GM10266 (cell line): ENCODE measurements around the gene RPL15.

Experiments
- DNase-seq: peaks from one replicate; pipeline ENCODE4 v3.0.0; 2012; ENCODE audit errors: extremely low spot score
- TF ChIP-seq, protein P1 (sequence below): IDR thresholded peaks from 2 replicates; pipeline ENCODE4 v1.5.1; 2012; ENCODE audit warnings: mild to moderate bottlenecking, low read depth; ENCODE audit not compliant: control insufficient read depth, insufficient read depth; ENCODE audit errors: missing control alignments

The RPL15 gene

DNA sequence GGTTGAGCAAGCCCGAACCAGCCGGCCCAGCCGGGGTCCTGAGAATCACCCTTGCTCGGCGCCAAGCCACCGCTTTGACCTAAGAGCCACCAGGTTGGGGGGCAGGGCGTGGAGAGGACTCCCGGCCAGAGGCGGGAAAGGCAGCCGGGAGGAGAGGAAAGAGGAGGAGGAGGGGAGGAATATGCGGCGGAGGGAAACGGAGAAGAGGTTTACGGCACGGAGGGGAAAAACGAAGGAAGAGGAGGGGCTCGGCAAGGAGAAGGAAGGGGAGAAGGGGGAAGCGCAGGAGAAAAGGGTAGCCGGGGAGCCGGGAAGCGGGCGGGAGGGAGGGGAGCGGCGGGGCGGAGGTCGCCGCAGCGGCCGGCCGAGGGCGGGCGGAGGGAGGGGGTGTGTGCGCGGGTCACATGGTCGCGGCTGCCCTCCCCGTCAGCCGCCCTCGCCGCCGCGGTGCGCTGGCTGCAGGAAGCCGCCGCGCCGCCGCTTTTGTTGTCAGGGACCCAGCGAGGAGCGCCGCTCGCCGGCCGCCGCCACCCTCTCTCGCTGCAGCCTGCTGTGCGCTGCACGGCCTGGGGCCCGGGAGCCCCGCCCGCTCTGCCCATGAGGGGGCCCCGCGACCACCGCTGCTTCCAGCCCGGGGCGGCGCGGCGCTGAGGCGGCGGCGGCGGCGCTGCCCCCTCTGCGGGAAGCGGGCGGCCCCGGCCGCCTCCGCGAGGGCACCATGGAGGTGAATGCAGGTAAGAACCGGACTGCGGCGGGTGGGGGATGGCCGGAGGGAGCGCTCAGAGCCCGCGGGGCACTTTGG is 28.1 kb downstream of the RPL15 start, which contains the start of gene NR1D2:
TSS of gene NR1D2 (plus strand) at position 426 of the 802 bp plus-strand sequence. CDS start at position 719, 293 bp downstream.
- TF ChIP-seq, protein P1, sequence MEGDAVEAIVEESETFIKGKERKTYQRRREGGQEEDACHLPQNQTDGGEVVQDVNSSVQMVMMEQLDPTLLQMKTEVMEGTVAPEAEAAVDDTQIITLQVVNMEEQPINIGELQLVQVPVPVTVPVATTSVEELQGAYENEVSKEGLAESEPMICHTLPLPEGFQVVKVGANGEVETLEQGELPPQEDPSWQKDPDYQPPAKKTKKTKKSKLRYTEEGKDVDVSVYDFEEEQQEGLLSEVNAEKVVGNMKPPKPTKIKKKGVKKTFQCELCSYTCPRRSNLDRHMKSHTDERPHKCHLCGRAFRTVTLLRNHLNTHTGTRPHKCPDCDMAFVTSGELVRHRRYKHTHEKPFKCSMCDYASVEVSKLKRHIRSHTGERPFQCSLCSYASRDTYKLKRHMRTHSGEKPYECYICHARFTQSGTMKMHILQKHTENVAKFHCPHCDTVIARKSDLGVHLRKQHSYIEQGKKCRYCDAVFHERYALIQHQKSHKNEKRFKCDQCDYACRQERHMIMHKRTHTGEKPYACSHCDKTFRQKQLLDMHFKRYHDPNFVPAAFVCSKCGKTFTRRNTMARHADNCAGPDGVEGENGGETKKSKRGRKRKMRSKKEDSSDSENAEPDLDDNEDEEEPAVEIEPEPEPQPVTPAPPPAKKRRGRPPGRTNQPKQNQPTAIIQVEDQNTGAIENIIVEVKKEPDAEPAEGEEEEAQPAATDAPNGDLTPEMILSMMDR, result peak; percentile 42
- peak; percentile 92 for DNase-seq

DNA sequence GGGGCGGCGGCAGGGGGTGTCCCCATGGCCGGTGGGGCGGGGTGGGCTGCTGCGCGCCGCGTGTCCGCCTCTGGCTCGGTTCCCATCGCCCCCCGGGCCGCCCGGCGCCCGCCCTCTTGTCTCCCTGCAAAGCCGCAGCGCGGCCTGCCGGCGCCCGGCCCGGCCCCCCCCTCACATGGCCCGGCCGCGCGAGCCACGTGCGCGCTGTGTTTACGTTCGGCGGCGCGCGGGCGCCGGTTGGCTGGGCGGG is 28.7 kb downstream of the RPL15 start:
- no peak for DNase-seq
- TF ChIP-seq, protein P1, result no peak

DNA sequence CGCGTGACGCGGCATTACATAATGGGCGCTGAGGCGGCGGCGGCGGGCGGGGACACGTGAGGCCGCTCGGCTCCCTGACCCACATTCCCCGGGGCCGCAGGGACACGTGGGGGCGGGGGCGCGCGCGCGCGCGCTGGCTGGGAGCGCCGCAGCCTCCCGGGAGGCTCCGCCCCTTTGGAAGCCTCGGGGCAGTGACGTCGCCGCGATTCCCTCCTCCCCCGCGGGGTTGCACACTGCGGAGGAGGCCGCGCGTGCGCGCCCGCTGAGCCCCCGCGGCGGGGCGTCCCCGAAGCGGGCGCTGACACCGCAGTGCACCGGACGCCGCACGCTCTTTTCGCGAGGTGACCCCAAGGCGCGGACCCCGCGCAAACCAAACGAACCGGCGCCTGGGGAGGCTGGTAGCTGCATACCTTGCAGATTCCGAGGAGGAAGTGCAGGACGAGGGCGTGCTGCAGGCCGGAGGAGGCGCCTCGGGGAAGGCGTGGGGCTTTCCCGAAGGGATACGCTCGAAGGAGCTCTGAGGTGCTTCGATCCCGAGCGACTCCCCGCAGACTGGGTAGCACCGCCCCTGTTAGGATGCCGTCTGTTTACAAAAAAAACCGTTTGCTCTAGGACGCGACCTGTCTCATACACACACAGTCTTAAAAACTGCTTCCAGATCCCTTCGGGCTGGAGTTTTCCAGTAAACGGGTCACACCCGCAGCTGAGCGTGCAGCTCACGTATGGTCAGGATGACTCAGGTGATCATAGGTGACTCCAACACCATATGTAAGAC is 29.2 kb downstream of the RPL15 start:
- TF ChIP-seq, protein P1, result no peak
- peak; percentile 98 for DNase-seq

DNA sequence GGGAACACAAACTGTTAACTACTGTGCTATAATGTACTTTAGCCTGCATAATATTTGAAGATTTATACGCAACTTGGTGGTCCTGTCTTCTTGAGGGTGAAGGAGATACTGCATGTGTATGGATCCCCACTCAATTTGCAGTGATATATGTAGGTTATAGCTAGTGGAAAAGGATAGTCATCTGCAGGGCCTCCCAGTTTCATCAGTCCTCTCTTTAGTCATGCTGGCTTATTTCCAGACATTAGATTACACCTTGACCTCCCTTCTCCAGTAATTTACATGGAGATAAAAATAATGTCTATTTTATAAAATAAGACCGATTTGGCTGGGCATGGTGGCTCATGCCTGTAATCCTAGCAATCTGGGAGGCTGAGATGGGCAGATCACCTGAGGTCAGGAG is 31.8 kb downstream of the RPL15 start:
- TF ChIP-seq, protein P1, result no peak

DNA sequence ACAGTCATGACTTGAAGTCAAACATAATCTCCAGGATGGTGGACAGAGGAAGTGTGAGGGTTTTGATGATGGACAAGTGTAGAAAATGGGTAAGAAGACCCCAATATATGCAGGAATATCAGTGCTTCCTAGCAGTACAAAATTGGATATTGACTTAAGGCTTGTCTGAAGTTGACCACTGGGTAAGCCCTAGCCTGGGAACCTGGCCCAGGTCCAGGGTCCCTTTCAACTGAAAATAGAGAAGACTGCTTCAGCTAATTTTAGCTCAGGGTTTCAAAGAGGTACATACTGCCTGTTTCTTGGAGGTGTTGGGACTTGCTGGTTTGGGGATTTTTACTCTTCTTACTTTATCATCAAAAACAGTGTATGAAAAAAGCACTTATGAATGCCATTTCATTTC is 32.9 kb downstream of the RPL15 start:
- DNase-seq, result peak; percentile 49
- TF ChIP-seq, protein P1, result no peak

More for the DNA sequence above, 31.8 kb downstream of the RPL15 start:
- DNase-seq, result no peak

DNA sequence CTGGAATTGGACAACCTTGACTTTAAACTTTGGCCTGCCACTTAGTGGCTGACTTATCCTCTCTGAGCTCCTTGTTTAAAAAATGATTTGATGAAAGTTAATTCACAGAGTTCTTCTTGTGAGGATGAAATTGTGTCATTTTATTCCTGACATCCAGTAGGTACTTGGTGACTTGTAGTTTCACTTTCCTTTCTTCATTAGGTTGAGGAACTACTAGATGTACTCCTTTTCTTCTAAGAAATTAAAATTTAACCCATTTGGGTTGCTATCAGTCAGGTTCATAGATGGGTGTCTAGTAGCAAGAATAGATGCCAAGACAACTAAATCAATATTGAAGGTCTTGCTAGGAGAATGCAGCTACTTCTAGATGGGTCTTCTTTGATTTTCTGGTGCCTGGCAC is 33.4 kb downstream of the RPL15 start:
- TF ChIP-seq, protein P1, result no peak
- DNase-seq, result no peak

DNA sequence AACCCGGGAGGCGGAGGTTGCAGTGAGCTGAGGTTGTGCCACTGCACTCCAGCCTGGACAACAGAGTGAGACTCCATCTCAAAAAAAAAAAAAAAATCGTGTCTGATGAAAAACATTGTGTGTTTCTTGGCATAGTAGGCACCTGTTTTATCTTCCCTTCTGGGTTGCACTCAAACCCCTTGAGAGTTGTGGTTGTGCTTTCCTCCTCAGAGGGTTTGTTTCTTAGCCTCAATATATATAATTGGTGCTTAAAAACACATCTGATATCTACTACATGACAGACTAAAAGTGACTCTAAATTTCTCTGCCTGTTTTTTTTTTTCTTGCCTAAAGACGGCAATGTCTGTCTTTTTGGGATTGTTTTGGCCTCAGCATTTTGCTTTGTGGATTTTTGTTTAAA is 35.7 kb downstream of the RPL15 start:
- DNase-seq, result no peak
- TF ChIP-seq, protein P1, result no peak
